Activated effector memory CD4-positive, alpha-beta T cell treated with Interleukin-2 at 50 U/mL for 16 hours (primary cell): ENCODE measurements around the gene CEMP1.

Experiments used
- DNase-seq: peaks from one replicate; pipeline ENCODE4 v3.0.0-alpha.2; 2020

The CEMP1 gene

GRCh38 chr16:2518823-2519710, 12.1 kb downstream of the CEMP1 start:
- no peak for DNase-seq

- no peak for DNase-seq
These were observed 13.1 kb downstream of the CEMP1 start for GRCh38 chr16:2517954-2518605.

GRCh38 chr16:2516391-2517240, 14.6 kb downstream of the CEMP1 start:
- no peak for DNase-seq

- DNase-seq, result no peak
These were observed 15.9 kb downstream of the CEMP1 start for GRCh38 chr16:2515180-2515851.

- no peak for DNase-seq
These were observed 16.7 kb downstream of the CEMP1 start for GRCh38 chr16:2514333-2515179.

- peak; percentile 86 for DNase-seq
These were observed 17.5 kb downstream of the CEMP1 start, which contains the start of gene ATP6V0C for GRCh38 chr16:2513405-2514332. Gene ATP6V0C (plus strand): TSS chr16:2513952. CDS start chr16:2514104, 152 bp downstream.

- DNase-seq, result no peak
These were observed 18.3 kb downstream of the CEMP1 start for GRCh38 chr16:2512735-2513404.

- no peak for DNase-seq
These were observed 19.0 kb downstream of the CEMP1 start for GRCh38 chr16:2511996-2512734.

GRCh38 chr16:2511128-2511800, 19.9 kb downstream of the CEMP1 start:
- no peak for DNase-seq

GRCh38 chr16:2508722-2509400, 22.3 kb downstream of the CEMP1 start:
- no peak for DNase-seq

GRCh38 chr16:2507665-2508064, 23.5 kb downstream of the CEMP1 start:
- no peak for DNase-seq

- no peak for DNase-seq
These were observed 24.1 kb downstream of the CEMP1 start for GRCh38 chr16:2507052-2507659.

GRCh38 chr16:2505695-2506094, 25.5 kb downstream of the CEMP1 start:
- no peak for DNase-seq

- DNase-seq, result no peak
These were observed 29.0 kb downstream of the CEMP1 start for GRCh38 chr16:2501946-2502895.

GRCh38 chr16:2500918-2501750, 30.1 kb downstream of the CEMP1 start:
- DNase-seq, result peak; percentile 65
